Measurements from ENCODE around the gene KAT8. TPM values are rescaled to one million over a fixed set of nuclear protein-coding genes. Genes with fewer than 3 reads are reported as not detected.

The KAT8 gene
- total and polyA plus RNA-seq, 2 of the 13 experiments (the other 11 are each of a cell fraction or from before 2014, with no cell fraction given): 79.0 to 84.2 TPM

- no peak for TF ChIP-seq ZSCAN22 (CRISPR knock-in tag; IDR thresholded peaks at IDR 0.05)
- TF ChIP-seq ELF3 (CRISPR knock-in tag; IDR thresholded peaks at IDR 0.05): peak; percentile 68
- TF ChIP-seq ZBTB10 (CRISPR knock-in tag; IDR thresholded peaks at IDR 0.05; ENCODE audit: borderline replicate concordance): peak; percentile 23; the same call in 1 of the 2 replicates
- TF ChIP-seq ZNF512B (CRISPR knock-in tag; IDR thresholded peaks at IDR 0.05; ENCODE audit: borderline replicate concordance): 0 out of 2 replicates have a peak, but pooled peaks have one; percentile 45
- peak; percentile 55 for TF ChIP-seq CEBPG (CRISPR knock-in tag; IDR thresholded peaks at IDR 0.05)
- peak; percentile 98 for TF ChIP-seq ZNF143 (CRISPR knock-in tag; IDR thresholded peaks at IDR 0.05)
- TF ChIP-seq, protein P1, sequence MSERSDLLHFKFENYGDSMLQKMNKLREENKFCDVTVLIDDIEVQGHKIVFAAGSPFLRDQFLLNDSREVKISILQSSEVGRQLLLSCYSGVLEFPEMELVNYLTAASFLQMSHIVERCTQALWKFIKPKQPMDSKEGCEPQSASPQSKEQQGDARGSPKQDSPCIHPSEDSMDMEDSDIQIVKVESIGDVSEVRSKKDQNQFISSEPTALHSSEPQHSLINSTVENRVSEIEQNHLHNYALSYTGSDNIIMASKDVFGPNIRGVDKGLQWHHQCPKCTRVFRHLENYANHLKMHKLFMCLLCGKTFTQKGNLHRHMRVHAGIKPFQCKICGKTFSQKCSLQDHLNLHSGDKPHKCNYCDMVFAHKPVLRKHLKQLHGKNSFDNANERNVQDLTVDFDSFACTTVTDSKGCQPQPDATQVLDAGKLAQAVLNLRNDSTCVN (CRISPR knock-in tag; IDR thresholded peaks at IDR 0.05; ENCODE audit: borderline replicate concordance): peak; percentile 41; the same call in 1 of the 2 replicates
- peak; percentile 53; the same call in 1 of the 2 replicates for TF ChIP-seq ATF2 (CRISPR knock-in tag; IDR thresholded peaks at IDR 0.05)
- no peak for TF ChIP-seq HNF1A (IDR thresholded peaks at IDR 0.05; ENCODE audit: low read depth)
- peak; percentile 20; the same call in 1 of the 2 replicates for TF ChIP-seq HNF1A (CRISPR knock-in tag; IDR thresholded peaks at IDR 0.05; ENCODE audit: borderline replicate concordance)
- TF ChIP-seq KLF16 (CRISPR knock-in tag; IDR thresholded peaks at IDR 0.05): peak in 1 of 2 experiments; percentile 85; a peak in 2 of 4 replicates
- 0 out of 2 replicates have a peak, but pooled peaks have one; percentile 40 for TF ChIP-seq RELA (CRISPR knock-in tag; IDR thresholded peaks at IDR 0.05)
- TF ChIP-seq ZSCAN5A (CRISPR knock-in tag; IDR thresholded peaks at IDR 0.05; ENCODE audit: borderline replicate concordance): no peak
- TF ChIP-seq ZNF282 (IDR thresholded peaks at IDR 0.05; ENCODE audit: partially characterized antibody): no peak
Measured at GRCh38 chr16:31094424-31095120, 22.9 kb upstream of the KAT8 start, which contains the start of gene VKORC1 (continued).

Data from HepG2 (cell line).